Activated naive CD4-positive, alpha-beta T cell treated with anti-CD3 and anti-CD28 coated beads for 36 hours (primary cell): Measurements from ENCODE around the gene EPB41L4A. TPM values are rescaled to one million over a fixed set of nuclear protein-coding genes. Genes with fewer than 3 reads are reported as not detected.
A peak's percentile ranks its signal among the peaks of the same experiment; 100 is the strongest.
"Not testable (repeated sequence)": the region's sequence is repeated elsewhere in the genome, so short reads cannot be mapped to it uniquely, and the experiment has no call there.

Source experiments
- CTCF ChIA-PET: fragments of 350-600 bp; sonication (Branson Sonifier 250); formaldehyde crosslinking; loops from one replicate; lab custom pipeline; 2021; ENCODE audit warnings: antibody characterized with exemption; lab: Charles Lee
- DNase-seq: peaks from one replicate; pipeline ENCODE4 v3.0.0-alpha.2; 2020
- H3K27ac Mint-ChIP-seq: one replicate; pipeline ENCODE4 v1.8.0; 2021; ENCODE audit warnings: mild to moderate bottlenecking, mixed read lengths
- H3K27me3 Mint-ChIP-seq: one replicate; pipeline ENCODE4 v1.8.0; 2021; ENCODE audit warnings: low read depth, mixed read lengths
- H3K36me3 Mint-ChIP-seq: one replicate; pipeline ENCODE4 v1.8.0; 2021; ENCODE audit warnings: low read depth, mixed read lengths
- H3K4me1 Mint-ChIP-seq: one replicate; pipeline ENCODE4 v1.8.0; 2021; ENCODE audit warnings: low read depth, mixed read lengths
- H3K4me3 Mint-ChIP-seq: one replicate; pipeline ENCODE4 v1.8.0; 2021; ENCODE audit warnings: mild to moderate bottlenecking, moderate library complexity, mixed read lengths
- H3K9me3 Mint-ChIP-seq: one replicate; pipeline ENCODE4 v1.8.0; 2021; ENCODE audit warnings: mixed read lengths
- intact Hi-C: fragments of 100-400 bp; cut with micrococcal nuclease; formaldehyde crosslinking; loops from one replicate; pipeline ENCODE4 v1.15.1; 2023
- total RNA-seq, 2 experiments: library from RNA; stranded (reverse); gene quantifications; one replicate each; pipeline ENCODE4 v1.2.3, GENCODE V29; 2021

The EPB41L4A gene, protein sequence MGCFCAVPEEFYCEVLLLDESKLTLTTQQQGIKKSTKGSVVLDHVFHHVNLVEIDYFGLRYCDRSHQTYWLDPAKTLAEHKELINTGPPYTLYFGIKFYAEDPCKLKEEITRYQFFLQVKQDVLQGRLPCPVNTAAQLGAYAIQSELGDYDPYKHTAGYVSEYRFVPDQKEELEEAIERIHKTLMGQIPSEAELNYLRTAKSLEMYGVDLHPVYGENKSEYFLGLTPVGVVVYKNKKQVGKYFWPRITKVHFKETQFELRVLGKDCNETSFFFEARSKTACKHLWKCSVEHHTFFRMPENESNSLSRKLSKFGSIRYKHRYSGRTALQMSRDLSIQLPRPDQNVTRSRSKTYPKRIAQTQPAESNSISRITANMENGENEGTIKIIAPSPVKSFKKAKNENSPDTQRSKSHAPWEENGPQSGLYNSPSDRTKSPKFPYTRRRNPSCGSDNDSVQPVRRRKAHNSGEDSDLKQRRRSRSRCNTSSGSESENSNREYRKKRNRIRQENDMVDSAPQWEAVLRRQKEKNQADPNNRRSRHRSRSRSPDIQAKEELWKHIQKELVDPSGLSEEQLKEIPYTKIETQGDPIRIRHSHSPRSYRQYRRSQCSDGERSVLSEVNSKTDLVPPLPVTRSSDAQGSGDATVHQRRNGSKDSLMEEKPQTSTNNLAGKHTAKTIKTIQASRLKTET
- total RNA-seq: not detected

DNA sequence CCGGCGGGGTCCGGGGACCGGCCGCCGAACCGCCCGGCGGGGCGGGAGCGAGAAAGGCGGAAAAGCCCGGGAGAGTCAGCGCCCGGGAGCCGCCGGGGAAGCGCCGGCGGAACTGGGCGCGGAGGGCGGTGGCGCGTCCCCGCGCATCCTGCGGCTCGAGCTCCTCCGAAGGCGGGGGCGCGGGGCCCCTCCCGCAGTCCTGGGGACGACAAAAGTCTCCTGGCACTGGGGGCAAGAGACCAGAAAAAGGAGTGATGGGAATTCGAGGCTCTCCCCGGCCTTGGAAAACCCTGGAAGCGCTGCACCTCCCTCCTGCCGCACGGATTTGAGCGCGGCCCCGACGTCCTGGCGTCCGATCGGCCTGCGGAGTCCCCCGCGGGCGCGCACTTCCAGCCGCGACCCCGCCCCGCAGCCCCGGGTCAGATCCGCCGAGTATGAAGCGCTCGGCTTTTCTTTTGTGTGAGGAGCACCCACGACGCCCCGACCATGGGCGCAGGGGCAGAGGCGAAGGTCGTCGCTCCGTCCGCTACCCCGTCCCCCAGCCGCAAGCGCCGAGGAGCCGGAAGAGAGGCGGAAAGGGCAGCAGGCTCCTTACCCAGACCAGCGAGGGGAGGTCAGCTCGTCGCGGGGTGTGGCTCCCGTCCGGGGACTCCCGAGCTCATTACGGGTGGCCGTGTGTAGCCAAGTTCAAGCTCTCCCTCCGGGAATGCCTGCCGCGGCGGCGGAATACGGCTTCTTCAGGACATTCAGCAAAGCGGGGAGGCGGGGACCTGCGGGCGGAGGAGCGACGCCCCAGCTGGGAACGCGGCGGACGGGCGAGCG is at the start of gene EPB41L4A:
EPB41L4A (minus strand) TSS at position 114 of the 822 bp plus-strand sequence. CDS start 238 bp downstream, outside the sequence.
- Mint-ChIP-seq H3K4me3 (peak within 1 kb of the TSS; percentile 64), H3K36me3 (no peaks in the 10 kb centered on the region), H3K4me1 (peaks cover 10% of the 10 kb centered on the region), H3K9me3 (peaks cover 2% of the 10 kb centered on the region), H3K27ac (no peak within 1 kb of the TSS), H3K27me3 (peaks cover 48% of the 10 kb centered on the region)
- peak; percentile 7 for DNase-seq
- CTCF ChIA-PET: interaction anchor here (0.6 to 4.0 kb wide), 6 partner anchors 35 to 252 kb away, joined by 3 to 30 read pairs (median 4); no protein-coding TSS in a partner anchor
- intact Hi-C loops: loop anchor here (5.0 to 10.0 kb wide), 2 partner anchors 338 to 505 kb away; partner anchors contain the start of gene REEP5

DNA sequence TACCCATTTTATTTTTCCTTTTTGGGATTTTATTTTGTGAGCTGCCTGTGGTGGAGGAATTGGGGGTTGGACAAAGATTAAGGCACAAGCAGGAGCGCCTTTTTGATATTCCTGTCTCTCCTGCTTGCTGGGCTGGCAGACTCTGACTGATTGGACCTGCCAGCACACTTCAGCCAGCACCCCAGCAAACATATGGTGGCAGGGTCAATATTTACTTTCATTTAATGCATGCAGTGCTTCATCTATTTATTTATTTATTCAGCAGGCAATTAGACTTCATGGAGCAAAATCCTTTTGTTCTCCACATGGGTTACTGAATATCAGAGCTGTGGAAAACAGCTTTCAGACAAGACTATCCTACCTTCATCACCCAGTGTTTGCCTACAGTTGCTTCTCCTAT is 48.4 kb upstream of the EPB41L4A start:
- no peaks in the 10 kb centered on the region for H3K4me1 Mint-ChIP-seq

DNA sequence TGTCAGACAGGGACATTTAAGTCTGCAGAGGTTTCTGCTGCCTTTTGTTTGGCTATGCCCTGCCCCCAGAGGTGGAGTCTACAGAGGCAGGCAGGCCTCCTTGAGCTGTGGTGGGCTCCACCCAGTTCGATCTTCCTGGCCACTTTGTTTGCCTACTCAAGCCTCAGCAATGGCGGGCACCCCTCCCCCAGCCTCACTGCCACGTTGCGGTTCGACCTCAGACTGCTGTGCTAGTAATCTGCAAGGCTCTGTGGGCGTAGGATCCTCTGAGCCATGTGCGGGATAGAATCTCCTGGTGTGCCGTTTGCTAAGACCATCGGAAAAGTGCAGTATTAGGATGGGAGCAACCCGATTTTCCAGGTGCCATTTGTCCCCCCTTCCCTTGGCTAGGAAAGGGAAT is 47.2 kb upstream of the EPB41L4A start:
- intact Hi-C loops, H3K9me3 Mint-ChIP-seq, H3K4me1 Mint-ChIP-seq, H3K27ac Mint-ChIP-seq, DNase-seq, H3K36me3 Mint-ChIP-seq, CTCF ChIA-PET, H3K27me3 Mint-ChIP-seq, H3K4me3 Mint-ChIP-seq: not testable (repeated sequence)

More for the DNA sequence above, 48.4 kb upstream of the EPB41L4A start:
- no peak for DNase-seq
- peaks cover 6% of the 10 kb centered on the region for H3K27me3 Mint-ChIP-seq
- CTCF ChIA-PET: interaction anchor here (1.5 kb wide), 1 partner anchor 25 kb away, joined by 3 read pairs; no protein-coding TSS in a partner anchor
- H3K27ac Mint-ChIP-seq: no peak overlapping the region
- intact Hi-C loops: no loop called here
- no peaks in the 10 kb centered on the region for H3K36me3 Mint-ChIP-seq
- peaks cover 2% of the 10 kb centered on the region for H3K9me3 Mint-ChIP-seq
- no peak overlapping the region for H3K4me3 Mint-ChIP-seq

DNA sequence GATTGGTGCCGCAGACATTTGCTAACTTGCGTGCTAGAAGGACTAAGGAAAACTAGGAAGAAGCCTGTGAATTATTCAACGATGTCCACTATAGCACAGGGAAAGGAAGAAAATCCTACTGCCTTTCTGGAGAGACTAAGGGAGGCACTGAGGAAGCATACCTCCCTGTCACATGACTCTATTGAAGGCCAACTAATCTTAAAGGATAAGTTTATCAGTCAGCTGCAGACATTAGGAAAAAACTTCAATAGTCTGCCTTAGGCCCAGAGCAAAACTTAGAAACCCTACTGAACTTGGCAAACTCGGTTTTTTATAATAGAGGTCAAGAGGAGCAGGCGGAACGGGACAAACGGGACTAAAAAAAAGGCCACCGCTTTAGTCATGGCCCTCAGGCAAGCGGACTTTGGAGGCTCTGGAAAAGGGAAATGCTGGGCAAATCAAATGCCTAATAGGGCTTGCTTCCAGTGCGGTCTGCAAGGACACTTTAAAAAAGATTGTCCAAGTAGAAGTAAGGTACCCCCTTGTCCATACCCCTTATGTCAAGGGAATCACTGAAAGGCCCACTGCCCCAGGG is 28.2 kb upstream of the EPB41L4A start:
- H3K27me3 Mint-ChIP-seq, H3K4me1 Mint-ChIP-seq, H3K4me3 Mint-ChIP-seq, CTCF ChIA-PET, H3K36me3 Mint-ChIP-seq, intact Hi-C loops, H3K9me3 Mint-ChIP-seq, H3K27ac Mint-ChIP-seq, DNase-seq: not testable (repeated sequence)

DNA sequence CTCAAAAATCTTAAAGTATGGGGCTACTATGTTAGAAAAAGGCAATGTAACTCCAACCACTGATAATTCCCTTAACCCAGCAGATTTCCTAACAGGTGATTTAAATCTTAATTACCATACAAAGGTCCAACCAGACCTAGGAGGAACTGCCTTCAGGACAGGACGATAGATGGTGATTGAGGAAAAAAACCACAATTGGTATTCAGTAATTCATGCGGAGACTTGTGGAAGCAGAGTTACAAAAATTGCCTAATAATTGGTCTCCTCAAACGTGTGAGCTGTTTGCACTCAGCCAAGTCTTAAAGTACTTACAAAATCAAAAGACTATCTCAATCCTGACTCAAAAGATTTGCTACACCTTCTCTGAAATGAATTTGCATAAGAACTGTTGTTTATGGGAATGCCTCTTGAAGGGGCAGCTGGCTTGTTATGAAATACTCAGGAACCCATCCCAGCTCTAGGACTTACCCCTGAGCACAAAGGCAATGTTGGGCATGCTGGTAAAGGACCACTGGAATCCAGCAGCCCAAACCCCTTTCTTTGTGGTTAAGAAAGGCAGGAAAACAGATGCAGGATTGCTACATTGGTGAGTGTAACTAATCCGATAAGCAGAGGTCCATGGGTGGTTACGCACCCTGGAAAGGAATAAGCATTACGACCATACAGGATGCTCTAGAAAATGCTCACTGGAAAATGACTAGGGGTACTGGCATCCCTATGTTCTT is 26.7 kb upstream of the EPB41L4A start:
- Mint-ChIP-seq H3K4me1 (no peaks in the 10 kb centered on the region), H3K27ac (no peak overlapping the region), H3K36me3 (no peaks in the 10 kb centered on the region), H3K4me3 (no peak overlapping the region), H3K27me3 (no peaks in the 10 kb centered on the region), H3K9me3 (peaks cover 4% of the 10 kb centered on the region)
- intact Hi-C loops: no loop called here
- CTCF ChIA-PET: no interaction called here
- DNase-seq: no peak

DNA sequence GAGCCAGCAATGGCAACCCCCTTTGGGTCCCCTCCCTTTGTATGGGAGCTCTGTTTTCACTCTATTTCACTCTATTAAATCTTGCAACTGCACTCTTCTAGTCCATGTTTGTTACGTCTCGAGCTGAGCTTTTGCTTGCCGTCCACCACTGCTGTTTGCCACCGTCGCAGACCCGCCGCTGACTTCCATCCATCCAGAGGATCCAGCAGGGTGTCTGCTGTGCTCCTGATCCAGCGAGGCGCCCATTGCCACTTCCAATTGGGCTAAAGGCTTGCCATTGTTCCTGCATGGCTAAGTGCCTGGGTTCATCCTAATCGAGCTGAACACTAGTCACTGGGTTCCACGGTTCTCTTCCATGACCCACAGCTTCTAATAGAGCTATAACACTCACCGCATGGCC is 24.9 kb upstream of the EPB41L4A start:
- CTCF ChIA-PET, H3K36me3 Mint-ChIP-seq, DNase-seq, H3K4me1 Mint-ChIP-seq, intact Hi-C loops, H3K4me3 Mint-ChIP-seq, H3K27me3 Mint-ChIP-seq, H3K27ac Mint-ChIP-seq: not testable (repeated sequence)
- peaks cover 14% of the 10 kb centered on the region for H3K9me3 Mint-ChIP-seq

DNA sequence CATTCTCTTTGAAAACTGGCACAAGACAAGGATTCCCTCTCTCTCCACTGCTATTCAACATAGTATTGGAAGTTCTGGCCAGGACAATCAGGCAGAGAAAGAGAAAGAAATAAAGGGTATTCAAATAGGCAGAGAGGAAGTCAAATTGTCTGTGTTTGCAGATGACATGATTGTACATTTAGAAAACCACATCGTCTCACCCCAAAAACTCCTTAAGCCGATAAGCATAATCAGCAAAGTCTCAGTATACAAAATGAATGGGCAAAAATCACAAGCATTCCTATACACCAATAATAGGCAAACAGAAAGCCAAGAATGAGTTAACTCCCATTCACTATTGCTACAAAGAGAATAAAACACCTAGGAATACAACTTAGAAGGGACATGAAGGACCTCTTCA is 21.0 kb upstream of the EPB41L4A start:
- Mint-ChIP-seq H3K4me3 (no peak overlapping the region), H3K27ac (no peak overlapping the region), H3K27me3 (peaks cover 1% of the 10 kb centered on the region), H3K9me3 (peaks cover 17% of the 10 kb centered on the region), H3K36me3 (no peaks in the 10 kb centered on the region), H3K4me1 (no peaks in the 10 kb centered on the region)
- intact Hi-C loops: no loop called here
- CTCF ChIA-PET: no interaction called here
- no peak for DNase-seq

DNA sequence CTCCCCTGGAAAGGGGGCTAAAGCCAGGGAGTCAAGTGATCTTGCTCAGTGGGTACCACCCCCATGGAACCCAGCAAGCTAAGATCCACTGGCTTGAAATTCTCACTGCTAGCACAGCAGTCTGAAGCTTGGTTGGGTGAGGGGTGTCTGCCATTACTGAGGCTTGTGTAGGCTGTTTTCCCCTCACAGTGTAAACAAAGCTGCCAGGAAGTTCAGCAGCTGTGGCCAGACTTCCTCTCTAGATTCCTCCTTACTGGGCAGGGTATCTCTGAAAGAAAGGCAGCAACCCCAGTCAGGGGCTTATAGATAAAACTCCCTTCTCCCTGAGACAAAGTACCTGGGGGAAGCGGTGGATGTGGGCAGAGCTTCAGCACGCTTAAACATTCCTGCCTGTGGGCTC is 17.1 kb upstream of the EPB41L4A start:
- intact Hi-C loops: no loop called here
- peaks cover 16% of the 10 kb centered on the region for H3K9me3 Mint-ChIP-seq

DNA sequence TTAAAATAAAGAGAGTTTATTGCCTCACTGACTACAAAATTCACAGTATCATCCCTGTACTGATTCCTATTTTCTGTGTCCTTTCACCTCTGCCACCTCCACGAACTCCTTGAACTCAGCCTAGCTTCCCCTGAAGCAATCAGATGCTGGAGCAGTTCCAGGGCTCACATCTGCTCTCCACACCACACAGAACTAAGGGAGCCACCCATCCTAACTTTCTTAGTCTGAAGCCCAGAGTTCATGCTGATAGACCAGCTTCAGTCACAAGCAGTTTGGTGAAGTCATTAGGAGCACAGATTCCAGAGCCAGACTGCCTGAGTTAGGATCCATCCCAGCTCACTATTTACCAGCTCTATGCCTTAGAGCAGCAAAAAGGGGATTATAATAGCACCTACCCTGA is 15.6 kb upstream of the EPB41L4A start:
- Mint-ChIP-seq H3K36me3 (no peaks in the 10 kb centered on the region), H3K27me3 (peaks cover 21% of the 10 kb centered on the region), H3K27ac (no peak overlapping the region), H3K4me3 (no peak overlapping the region), H3K9me3 (peaks cover 3% of the 10 kb centered on the region), H3K4me1 (no peaks in the 10 kb centered on the region)
- CTCF ChIA-PET: no interaction called here
- intact Hi-C loops: no loop called here
- DNase-seq: no peak

More for the DNA sequence above, 17.1 kb upstream of the EPB41L4A start:
- CTCF ChIA-PET: no interaction called here
- DNase-seq: no peak
- Mint-ChIP-seq H3K4me3 (no peak overlapping the region), H3K36me3 (no peaks in the 10 kb centered on the region), H3K27ac (no peak overlapping the region), H3K4me1 (no peaks in the 10 kb centered on the region), H3K27me3 (peaks cover 14% of the 10 kb centered on the region)

DNA sequence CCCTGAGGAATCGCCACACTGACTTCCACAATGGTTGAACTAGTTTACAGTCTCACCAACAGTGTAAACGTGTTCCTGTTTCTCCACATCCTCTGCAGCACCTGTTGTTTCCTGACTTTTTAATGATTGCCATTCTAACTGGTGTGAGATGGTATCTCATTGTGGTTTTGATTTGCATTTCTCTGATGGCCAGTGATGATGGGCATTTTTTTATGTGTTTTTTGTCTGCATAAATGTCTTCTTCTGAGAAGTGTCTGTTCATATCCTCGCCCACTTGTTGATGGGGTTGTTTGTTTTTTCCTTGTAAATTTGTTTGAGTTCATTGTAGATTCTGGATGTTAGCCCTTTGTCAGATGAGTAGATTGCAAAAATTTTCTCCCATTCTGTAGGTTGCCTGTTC is 7.1 kb upstream of the EPB41L4A start:
- H3K4me3 Mint-ChIP-seq, H3K4me1 Mint-ChIP-seq, H3K27ac Mint-ChIP-seq, CTCF ChIA-PET, intact Hi-C loops, H3K9me3 Mint-ChIP-seq, DNase-seq, H3K36me3 Mint-ChIP-seq: not testable (repeated sequence)
- peaks cover 35% of the 10 kb centered on the region for H3K27me3 Mint-ChIP-seq
